22Rv1 (cell line): ENCODE data around the gene BAMBI.

ENCODE experiments used
- H3K27ac ChIP-seq: fragments of 450-650 bp; 2 replicates; pipeline ENCODE4 v1.5.1; 2017
- CTCF ChIP-seq: fragments of 450-650 bp; IDR thresholded peaks from 2 replicates; pipeline ENCODE4 v1.5.1; 2017; ENCODE audit warnings: mild to moderate bottlenecking
- ZFX ChIP-seq: fragments of 450-650 bp; IDR thresholded peaks from 2 replicates; pipeline ENCODE4 v1.6.1; 2017; ENCODE audit warnings: antibody characterized with exemption, borderline replicate concordance

BAMBI gene

GRCh38 chr10:28715246-28715645, 37.9 kb downstream of the BAMBI start:
- TF ChIP-seq ZFX: no peak
- TF ChIP-seq CTCF: no peak

GRCh38 chr10:28715757-28716156, 38.4 kb downstream of the BAMBI start:
- TF ChIP-seq ZFX (no peak), CTCF (no peak)
- H3K27ac ChIP-seq: no peak overlapping the region

More at GRCh38 chr10:28715246-28715645, 37.9 kb downstream of the BAMBI start:
- H3K27ac ChIP-seq: no peak overlapping the region

GRCh38 chr10:28716748-28717147, 39.4 kb downstream of the BAMBI start:
- TF ChIP-seq ZFX (no peak), CTCF (no peak)
- no peak overlapping the region for H3K27ac ChIP-seq

- no peak overlapping the region for H3K27ac ChIP-seq
- TF ChIP-seq CTCF (no peak), ZFX (no peak)
Observed at GRCh38 chr10:28717656-28718201, 40.4 kb downstream of the BAMBI start.

- no peak overlapping the region for H3K27ac ChIP-seq
- TF ChIP-seq ZFX (no peak), CTCF (no peak)
Observed at GRCh38 chr10:28719789-28720436, 42.6 kb downstream of the BAMBI start.

- TF ChIP-seq ZFX: no peak
- TF ChIP-seq CTCF: no peak
- no peak overlapping the region for H3K27ac ChIP-seq
Observed at GRCh38 chr10:28721318-28721951, 44.1 kb downstream of the BAMBI start.
